GM19023 (cell line): ENCODE measurements around the gene ATRNL1.

ENCODE experiments used
- ATAC-seq: cut with Tn5 transposase; IDR thresholded peaks from one replicate; pipeline ENCODE4 v1.9.1; 2021; ENCODE audit warnings: mild to moderate bottlenecking, moderate library complexity; ENCODE audit not compliant: unreplicated experiment

ATRNL1 gene

DNA sequence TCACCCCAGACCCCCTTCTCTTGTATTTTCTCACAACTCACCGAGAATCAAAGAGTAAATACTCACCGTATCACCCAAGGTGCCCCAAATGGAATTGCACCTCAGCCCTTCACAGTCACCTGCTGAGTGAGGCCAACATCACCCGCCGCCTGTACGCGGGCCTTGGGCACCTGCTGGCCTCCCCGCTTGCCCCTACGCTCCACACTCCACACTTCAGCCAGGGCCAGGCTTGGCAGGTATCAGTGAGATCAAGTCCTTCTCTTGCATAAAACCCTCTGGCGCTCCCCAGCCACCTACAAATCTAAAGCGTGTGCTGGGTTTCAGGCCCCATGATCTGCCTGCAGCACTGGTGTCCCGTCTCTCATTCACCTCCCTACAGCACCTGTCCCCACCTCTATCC is 879.3 kb downstream of the ATRNL1 start:
- ATAC-seq, result no peak

DNA sequence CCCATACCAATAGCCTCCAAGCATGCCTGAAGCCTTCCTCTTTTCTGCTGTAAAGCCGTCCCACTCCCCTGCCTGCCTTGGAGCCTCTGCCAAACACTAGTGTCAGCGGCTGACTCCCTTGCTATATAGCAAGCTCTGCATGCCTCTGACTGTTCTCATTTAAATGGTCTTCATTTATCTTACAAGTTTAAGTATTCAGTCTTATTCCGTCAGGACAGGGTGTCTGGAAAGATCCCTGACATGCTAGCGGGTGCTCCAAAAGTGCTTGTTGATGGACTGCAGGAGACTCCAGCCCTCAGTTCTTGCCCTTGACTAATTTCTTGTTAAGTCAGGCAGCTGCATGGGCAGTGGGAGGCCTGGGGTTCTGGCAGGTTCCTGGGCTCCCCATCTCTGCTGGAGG is 881.2 kb downstream of the ATRNL1 start:
- no peak for ATAC-seq

DNA sequence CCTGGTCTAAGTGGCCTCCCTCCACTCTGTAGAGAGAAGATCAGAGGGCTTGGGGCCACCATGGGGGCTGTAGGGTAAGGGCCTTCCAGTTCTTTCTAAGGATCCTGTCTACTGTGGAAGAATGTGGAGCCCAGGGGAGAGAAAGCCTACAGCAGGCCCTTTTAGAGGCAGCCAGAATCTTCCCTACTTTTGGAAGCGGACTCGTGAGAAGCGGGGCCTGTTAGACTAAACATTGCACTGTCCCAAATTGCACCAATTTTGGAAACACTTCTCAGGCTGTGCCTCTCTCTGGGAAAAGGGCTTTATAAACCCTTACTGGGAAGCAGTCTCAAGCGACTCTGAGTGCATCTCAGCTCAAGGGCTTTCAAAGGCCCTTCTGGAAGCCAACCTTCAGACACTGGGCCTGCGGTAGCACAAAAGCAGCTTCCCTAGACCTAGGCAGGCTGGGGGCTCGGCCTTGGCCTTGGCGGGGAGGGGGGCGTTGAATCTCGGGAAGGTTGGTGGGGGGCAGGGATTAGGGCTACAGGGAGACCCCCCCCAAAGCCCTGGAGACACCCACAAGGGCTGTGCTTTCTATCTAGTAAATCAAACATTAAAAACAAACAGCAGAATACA is 881.8 kb downstream of the ATRNL1 start:
- no peak for ATAC-seq

DNA sequence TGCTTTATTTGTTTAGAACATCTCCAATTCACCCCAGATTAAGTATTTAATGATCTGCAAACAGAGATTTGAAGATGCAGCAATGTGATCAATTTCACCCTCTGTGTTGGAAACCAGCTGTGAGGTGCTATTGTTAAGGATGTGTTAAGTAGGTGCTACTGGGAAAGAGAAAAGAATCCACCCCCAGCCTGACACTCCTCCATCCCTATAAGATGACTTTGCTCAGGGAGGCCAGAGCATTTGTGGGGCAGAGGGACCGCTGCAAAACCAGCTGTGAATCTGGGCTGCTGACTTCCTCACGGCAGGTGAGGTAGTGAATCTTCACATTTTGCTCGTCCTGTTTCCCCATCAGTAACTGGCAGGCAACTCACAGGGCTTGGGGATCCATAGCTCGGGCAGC is 882.3 kb downstream of the ATRNL1 start:
- ATAC-seq, result no peak

DNA sequence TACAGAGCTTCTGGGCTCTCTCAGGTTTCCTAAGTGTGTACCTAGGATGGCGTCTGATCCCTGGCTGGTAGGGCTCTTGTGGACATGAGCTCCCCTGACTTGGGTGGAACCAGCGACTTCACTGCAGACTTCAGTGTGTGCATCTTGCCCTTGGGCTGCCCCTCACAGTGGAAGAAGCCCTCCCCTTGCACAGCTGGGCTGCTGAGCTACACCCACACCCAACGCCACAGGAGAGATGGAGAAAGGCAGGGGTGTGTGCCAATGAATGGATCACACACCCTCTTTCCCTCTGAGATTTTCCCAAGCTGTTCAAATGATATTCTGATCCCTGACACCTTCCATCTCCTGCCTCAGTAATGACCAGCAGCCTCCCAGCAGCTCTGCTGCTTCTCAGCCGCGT is 883.2 kb downstream of the ATRNL1 start:
- no peak for ATAC-seq

DNA sequence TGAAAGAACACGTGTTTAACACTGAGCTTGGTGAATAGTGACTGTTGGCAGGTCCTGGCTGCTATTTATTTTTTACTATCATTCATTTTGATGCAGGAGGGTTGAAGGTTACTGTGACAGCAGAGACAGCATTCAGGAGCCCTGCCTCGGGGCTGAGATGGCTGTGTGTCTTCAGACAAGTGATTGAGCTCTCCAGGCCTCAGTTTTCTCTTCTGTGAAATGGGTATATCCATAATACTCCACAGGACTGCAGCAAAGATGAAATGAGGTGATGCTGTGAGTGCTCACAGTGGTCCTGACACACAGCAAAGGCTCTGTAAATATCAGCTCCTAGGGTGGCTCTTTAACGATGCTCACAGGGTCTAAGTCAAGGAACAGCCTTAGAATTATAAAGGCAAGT is 884.7 kb downstream of the ATRNL1 start:
- ATAC-seq, result no peak

DNA sequence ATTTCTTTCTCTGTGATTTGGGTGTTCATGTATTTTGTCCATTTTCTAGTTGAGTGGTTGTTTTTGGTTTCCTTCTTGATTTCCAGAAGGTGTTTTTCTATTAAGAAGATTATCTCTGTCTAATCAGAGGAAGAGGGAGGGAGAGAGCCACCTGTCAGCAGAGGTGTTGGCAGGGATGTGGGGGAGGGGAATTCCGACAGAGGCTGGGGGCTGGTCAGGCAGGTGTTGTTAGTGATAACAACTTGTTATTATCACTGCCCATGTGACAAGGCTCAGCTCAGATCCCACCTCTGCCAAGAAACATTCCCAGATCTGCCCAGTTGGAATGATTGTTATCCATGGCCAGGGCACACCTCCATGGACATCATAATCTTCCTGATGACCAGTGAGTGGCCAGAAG is 886.4 kb downstream of the ATRNL1 start:
- no peak for ATAC-seq

DNA sequence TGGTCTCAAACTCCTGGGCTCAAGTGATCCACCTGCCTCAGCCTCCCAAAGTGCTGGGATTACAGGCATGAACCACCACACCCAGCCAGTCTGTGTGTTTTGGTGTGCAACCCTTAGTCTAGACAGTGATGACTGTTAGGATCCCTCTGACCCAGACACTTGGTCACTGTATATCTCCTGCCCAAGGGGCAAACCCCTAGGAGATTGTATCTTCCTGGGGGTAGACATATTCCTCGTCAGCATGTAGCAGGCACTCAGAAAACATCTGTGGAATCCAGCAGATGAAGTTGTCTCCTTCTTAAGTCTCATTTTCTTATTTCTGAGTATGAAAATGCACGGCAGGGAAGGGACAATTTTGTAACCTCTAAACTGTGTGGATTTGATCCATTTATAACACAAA is 887.3 kb downstream of the ATRNL1 start:
- no peak for ATAC-seq

DNA sequence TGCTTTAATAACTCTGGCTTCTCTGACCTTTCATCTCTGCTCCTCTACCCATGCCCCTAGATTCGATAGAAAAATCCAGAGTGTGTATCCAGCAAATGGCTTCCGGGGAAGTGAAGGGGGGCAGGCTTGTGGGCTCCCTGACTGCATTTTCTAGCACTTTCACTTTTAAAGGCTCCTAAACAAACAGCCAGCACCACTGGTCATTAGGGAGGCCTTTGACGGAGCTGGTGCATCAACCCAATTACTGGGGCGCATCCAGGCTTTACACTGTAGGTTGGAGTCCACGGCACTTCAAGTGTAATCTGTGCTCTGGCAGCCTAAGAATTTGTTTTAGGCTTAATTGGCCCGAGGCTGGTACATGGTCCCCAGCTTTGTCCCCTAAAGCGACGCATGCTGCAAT is 887.9 kb downstream of the ATRNL1 start:
- ATAC-seq, result no peak

DNA sequence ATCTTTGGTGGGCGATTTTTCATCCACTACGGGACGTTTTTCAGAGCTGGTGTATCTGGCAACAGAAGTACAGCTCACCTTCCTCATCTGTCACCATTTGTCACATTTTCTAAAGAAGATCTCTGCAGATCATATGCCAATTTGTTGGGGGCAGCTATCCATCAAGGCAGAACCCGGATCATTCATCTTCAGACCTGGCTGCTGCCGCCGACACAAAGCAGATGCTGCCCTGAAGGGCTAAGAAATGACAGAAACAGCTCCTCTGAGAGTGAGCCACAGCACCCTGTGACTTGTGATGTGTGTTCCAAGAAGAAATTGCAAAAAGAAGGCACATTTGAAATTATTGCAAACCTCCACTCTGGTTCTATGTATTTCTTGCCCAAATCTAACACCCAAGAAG is 888.9 kb downstream of the ATRNL1 start:
- ATAC-seq, result no peak

DNA sequence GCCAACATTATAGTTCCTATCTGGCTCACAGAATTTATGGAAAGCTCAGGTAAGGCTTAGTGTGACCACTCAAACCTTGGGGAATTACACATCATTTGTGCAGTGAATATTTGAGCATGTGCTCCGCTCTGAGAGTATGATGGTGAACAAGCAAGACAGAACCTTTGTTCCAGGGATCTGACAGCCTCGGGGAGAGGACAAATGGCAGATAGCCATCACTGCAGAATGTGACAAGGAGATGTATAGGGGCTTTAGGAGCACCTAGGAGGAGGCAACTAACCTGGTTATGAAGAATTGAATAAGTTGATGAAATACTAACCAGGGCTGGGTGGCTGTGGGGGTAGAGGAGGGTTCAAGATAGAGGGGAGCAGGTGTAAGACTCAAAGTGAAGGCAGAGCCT is 889.4 kb downstream of the ATRNL1 start:
- ATAC-seq, result no peak

DNA sequence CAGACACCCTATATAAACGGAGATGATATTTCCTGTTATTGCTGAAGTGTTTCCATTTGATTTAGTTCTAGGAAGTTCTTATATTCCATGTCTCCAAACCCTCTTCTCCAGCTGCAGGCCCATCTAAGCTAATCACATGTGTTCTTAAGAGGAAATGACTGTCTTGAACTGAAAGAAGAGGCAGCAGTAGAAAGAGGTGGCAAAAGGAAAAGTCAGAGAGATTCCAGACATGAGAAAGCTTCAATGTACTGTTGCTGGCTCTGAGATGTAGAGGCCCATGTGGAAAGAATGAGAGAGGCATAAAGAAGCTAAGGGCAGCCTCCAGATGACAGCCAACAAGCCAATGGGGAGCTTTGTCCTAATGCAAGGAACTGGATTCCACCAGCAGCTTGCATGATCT is 892.6 kb downstream of the ATRNL1 start:
- ATAC-seq, result no peak

DNA sequence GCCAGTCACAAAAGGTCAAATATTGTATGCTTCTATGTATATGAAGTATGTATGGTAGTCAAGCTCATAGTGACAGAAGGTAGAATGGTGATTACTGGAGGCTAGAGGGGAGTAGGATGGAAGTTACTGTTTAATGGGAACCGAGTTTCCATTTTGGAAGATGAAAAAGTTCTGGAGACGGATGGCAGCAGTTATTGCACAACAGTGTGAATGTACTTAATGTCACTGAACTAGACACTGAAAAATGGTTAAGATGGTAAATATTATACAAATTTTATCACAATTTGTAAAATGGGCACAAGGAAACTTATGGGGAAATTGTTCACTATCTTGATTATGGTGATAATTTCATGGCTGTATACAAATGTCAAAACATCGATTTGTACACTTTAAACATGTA is 895.2 kb downstream of the ATRNL1 start:
- no peak for ATAC-seq

DNA sequence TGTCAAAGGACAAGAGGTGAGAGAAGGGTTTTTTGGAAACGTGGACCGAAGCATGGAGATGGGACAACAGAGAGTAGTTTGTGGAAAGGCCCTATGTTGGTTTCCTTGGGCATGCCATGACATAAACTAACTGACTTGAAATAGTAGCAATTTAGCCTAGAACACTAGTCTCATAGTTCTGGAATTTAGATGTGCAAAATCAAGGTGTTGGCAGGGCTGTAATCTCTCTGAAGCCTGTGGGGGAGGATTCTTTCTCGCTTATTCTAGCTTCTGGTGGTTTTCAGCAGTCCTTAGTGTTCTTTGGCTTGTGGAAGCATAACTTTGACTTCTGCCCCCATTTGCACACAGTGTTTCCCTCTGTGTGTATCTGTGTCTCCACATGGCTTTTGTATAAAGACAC is 896.5 kb downstream of the ATRNL1 start:
- no peak for ATAC-seq

DNA sequence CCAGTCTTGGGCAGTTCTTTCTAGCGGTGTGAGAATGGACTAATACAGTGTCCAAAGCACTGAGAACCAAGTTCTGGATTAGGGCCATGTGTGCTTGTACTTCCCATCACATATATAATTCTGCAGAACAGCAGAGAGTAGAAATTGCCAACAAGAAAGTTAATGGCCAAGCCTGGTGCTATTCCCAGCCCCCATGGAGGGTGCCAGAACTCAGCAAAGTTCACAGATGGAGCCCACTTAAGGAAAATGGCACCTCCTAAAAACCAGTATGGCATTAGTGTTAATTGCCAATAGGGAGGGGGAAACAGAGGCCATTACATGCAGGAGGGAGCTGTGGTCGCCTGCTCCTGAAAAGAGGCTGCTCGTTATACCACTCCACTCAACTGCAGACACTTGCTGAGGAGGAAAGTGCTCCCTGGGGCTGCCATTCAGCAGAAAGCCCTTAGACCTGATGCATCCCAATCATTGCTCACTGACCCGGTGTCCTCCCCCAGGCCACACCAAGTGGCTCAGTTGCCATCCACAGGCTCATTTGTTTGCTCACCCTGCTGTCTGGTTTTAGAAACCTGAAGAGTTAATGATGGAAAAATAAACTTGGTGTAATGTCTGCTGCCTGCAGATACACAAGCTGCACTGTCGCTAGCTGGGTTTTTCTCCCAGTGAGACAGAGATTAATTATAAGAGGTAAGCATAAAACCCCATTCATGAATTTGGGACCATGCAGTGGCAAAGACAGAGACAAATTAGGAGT is 899.2 kb downstream of the ATRNL1 start:
- no peak for ATAC-seq

DNA sequence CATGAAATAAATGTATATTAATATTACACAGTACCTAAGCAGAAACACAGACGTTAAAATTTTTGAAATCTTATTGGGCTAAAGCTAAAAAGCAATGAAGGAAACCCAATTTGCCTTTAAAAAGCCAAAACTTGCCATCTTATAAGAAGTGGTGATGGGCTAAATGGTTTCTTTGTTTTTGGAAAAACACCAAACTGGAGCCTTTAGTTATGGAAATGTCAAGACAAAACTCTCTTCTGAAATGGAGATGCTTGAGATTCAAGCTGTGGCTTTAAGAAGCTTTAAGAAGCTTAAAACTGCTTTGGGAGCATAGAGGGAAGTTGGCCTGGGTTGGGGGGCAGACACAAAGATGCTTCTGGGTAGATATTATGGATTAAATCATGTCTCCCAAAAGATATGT is 902.9 kb downstream of the ATRNL1 start:
- ATAC-seq, result no peak

DNA sequence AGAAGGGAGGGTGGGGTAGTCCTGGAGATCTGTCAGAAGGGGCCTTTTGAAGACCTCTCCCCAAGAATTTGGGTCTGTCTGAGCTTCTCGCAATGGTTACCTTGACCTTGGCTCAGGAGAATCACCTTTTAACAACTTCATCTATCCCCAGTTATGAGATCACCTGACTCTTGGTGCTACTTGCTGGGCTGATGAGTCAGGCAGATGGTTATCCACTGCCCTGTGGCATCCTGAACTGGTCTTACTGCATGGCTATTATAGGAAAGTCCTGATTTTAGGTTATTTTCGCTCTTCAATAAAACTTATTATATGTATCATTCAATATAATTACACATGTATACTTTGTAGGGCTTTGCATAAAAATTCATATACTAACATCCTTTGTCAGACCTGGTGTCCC is 905.1 kb downstream of the ATRNL1 start:
- ATAC-seq, result no peak
